Adipose tissue (tissue), 3 donors: Measurements from ENCODE around the gene IKZF2. TPM values are rescaled to one million over a fixed set of nuclear protein-coding genes. Genes with fewer than 3 reads are reported as not detected.

Experiments
- H3K27ac ChIP-seq: one replicate; pipeline ENCODE4 v1.5.1; 2013; ENCODE audit warnings: low read depth, low read length
- WGBS, 3 donors: extraction: QIAGEN DNeasy Blood & Tissue Kit; methylation state at CpG; one replicate each; pipeline ENCODE4 v1.1.7; 2013; 5-methylcytosine and 5-hydroxymethylcytosine counted together
- polyA plus RNA-seq, 3 donors: library from polyadenylated mRNA; stranded (reverse); fragments of 200-250 nt; gene quantifications; one replicate each; pipeline ENCODE4 v1.2.3, GENCODE V29; 2013
- donor health status: healthy with polysubstance abuse.
- donor health status: Bipolar disorder and iron deficiency.
- donor health status: healthy.

The IKZF2 gene
- polyA plus RNA-seq, 3 donors, result 0.51 to 0.90 (median 0.80) TPM

GRCh38 chr2:212984129-212984528, 167.3 kb downstream of the IKZF2 start:
- H3K27ac ChIP-seq, result no peak overlapping the region
- 64 to 79% (median 64%) methylated on average over 6 of the region's 6 CpGs for WGBS, 3 donors

DNA sequence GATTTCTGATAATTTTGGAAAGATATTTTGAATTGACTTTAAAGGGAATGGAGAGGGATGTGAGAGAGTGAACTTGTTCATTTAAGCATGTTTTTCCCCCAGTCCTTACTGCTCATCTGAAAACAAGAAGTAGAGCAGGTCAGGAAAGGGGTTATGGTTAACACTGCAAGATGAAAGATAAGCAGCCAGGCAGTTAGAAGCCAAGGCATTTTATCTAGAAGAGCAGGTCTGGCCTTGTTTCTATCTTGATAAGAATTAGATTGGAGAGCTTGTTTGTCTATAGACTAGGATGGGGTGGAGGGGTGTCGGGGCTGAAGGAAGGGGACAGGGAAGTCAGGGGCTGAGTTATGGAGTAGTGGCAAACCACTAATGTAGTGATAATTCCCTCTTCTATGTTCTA, 171.6 kb downstream of the IKZF2 start:
- WGBS, 3 donors, result 13 to 36% (median 22%) methylated on average over 1 of the region's 1 CpG

GRCh38 chr2:212979046-212979612, 172.3 kb downstream of the IKZF2 start:
- 16 to 23% (median 18%) methylated on average over 2 of the region's 2 CpGs for WGBS, 3 donors
- H3K27ac ChIP-seq, result no peak overlapping the region

More for the DNA sequence above, 171.6 kb downstream of the IKZF2 start:
- no peak overlapping the region for H3K27ac ChIP-seq

GRCh38 chr2:212977152-212977551, 174.3 kb downstream of the IKZF2 start:
- WGBS, 3 donors, result 49 to 91% (median 63%) methylated on average over 2 of the region's 2 CpGs
- H3K27ac ChIP-seq, result no peak overlapping the region

GRCh38 chr2:212975333-212975732, 176.1 kb downstream of the IKZF2 start:
- no peak overlapping the region for H3K27ac ChIP-seq
- WGBS, 3 donors, result 14 to 46% (median 41%) methylated on average over 1 of the region's 1 CpG

GRCh38 chr2:212974692-212975091, 176.7 kb downstream of the IKZF2 start:
- H3K27ac ChIP-seq, result no peak overlapping the region
- 45 to 46% (median 45%) methylated on average over 2 of the region's 2 CpGs for WGBS, 3 donors

DNA sequence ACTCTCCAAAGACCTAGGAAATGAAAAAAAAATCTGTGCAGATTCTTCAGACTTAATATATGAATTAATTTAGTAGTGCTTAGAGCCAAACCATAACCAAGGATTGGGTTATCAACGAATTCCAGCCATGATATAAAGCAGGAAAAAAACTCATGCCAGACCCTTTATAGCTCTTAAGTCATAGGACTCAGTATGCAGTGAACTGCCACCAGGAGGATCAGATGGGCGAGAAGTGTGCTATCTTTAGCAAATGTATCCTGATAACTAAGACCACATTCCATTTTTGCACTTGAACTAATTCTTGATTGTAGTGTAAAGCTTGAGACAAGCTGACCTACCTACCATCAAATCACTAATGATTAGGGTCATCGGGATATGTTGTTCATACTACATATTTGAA, 178.1 kb downstream of the IKZF2 start:
- no peak overlapping the region for H3K27ac ChIP-seq
- 81 to 91% (median 89%) methylated on average over 3 of the region's 3 CpGs for WGBS, 3 donors

GRCh38 chr2:212970132-212970531, 181.3 kb downstream of the IKZF2 start:
- no peak overlapping the region for H3K27ac ChIP-seq

GRCh38 chr2:212968284-212969081, 182.9 kb downstream of the IKZF2 start:
- 78 to 86% (median 82%) methylated on average over 4 of the region's 4 CpGs for WGBS, 3 donors
- no peak overlapping the region for H3K27ac ChIP-seq

DNA sequence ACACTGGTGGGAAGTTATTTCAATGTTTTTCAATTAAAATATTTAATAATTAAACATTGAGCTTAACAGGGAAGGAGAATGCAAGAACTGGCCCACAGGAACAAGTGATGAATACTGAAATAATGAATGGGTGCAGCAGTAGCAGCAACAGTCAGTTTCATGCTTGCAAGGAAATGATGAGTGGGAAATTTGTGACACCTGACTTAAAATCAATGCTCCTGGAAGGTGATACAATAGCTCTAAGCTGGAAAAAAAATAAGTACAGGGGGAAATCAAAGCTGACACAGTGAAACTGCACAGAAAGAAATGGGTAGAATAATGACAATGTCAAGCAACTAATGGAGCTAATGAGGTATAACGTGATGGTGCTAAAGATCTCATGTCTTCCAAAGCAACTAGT, 184.5 kb downstream of the IKZF2 start:
- no peak overlapping the region for H3K27ac ChIP-seq
- 78 to 84% (median 80%) methylated on average over 1 of the region's 1 CpG for WGBS, 3 donors

DNA sequence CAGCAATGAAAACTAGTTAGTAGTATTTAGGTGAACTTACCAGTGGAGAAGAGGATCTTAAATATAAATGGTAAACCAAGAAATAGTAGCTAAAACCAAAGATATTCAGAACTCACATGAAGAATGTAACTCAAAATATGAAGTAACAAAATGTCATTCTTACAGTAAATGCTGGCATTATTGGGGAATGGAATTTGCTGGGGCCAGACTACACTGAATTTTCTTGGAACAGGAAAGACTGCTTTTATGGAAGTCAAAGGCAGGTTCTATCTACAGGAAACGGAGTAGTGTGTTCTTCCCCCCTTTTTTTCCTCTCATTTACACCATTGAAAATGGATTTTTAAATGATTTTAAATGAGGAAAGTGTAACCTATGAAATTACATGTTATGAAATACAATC, 188.7 kb downstream of the IKZF2 start:
- no peak overlapping the region for H3K27ac ChIP-seq
- 68 to 80% (median 71%) methylated on average over 1 of the region's 1 CpG for whole genome bisulfite sequencing, 3 donors

GRCh38 chr2:212961255-212961654, 190.2 kb downstream of the IKZF2 start:
- 40 to 91% (median 60%) methylated on average over 1 of the region's 1 CpG for WGBS, 3 donors

GRCh38 chr2:212960336-212960735, 191.1 kb downstream of the IKZF2 start:
- H3K27ac ChIP-seq, result no peak overlapping the region
- WGBS, 3 donors, result 51 to 79% (median 78%) methylated on average over 2 of the region's 2 CpGs

More at GRCh38 chr2:212961255-212961654, 190.2 kb downstream of the IKZF2 start:
- H3K27ac ChIP-seq, result no peak overlapping the region

DNA sequence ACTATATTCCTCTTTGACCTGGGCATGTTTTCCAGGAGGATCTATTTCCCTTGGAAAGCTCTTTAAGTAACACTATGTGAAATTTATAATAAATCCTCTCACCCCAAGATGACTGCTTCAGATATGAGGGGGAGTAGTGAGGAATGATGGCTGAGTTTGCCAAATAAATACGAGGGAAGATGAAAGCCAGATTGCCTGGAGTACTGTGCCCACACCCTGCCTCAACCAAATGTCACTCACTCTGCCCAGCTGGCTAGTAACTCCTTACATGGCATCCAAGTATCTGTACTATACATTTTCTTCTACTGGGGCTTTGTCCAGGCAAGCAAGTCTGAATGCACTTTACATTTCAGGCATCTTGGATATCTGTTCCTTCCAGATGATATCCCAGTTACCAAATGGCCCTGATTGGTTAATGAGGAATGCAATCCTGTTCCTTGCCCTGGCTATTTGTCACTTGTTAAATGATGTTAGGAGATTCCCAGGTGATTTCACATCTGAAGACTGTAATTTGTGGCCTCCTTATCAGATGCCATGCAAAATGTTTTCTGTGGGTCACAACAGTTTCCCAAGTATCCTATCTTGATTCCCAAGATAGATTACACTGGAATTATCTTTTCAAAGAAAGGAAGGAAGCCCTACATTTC, 191.8 kb downstream of the IKZF2 start:
- WGBS, 3 donors, result 29 to 57% (median 42%) methylated on average over 1 of the region's 1 CpG
- no peak overlapping the region for H3K27ac ChIP-seq

DNA sequence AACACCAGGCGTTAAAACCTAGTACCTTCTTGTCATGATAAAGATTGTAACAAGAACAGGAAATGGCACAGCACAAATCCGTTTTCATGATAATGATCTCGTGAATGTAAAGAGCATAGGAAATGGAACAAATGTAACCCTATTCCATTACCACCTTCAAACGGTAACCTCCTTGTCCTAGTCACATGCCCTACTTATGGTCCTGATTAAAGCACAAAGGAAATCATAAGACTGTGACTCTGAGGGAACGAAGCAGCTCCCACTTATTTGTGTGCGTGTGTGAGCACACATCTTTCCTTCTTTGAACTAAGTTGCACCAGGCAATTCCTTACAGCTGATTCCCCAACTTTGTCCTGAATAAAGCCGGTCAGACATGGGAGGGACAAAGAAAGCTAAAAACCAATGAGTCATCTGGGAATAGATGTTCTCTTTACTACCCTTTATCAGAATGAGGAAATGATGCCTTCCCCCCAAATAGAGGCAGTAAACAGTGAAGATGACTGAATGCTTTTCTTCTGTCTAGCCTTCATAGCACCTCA, 192.6 kb downstream of the IKZF2 start:
- H3K27ac ChIP-seq, result no peak overlapping the region
- WGBS, 3 donors, result 48 to 79% (median 53%) methylated on average over 7 of the region's 7 CpGs

- WGBS, 3 donors, result 80 to 89% (median 83%) methylated on average over 3 of the region's 3 CpGs
Observed at GRCh38 chr2:212958133-212958532, 193.3 kb downstream of the IKZF2 start.

GRCh38 chr2:212957624-212958023, 193.8 kb downstream of the IKZF2 start:
- H3K27ac ChIP-seq, result no peak overlapping the region

More at GRCh38 chr2:212958133-212958532, 193.3 kb downstream of the IKZF2 start:
- no peak overlapping the region for H3K27ac ChIP-seq

- H3K27ac ChIP-seq, result no peak overlapping the region
- 49 to 62% (median 52%) methylated on average over 6 of the region's 6 CpGs for WGBS, 3 donors
Observed at GRCh38 chr2:212956665-212957607, 194.5 kb downstream of the IKZF2 start.
